Cardiac muscle cell (in vitro differentiated cells and primary cell): ENCODE results near the gene RSU1. TPM values are rescaled to one million over a fixed set of nuclear protein-coding genes. Genes with fewer than 3 reads are reported as not detected.

Source experiments
- DNase-seq, 2 donors: peaks; one replicate each; pipeline versions ENCODE4 v3.0.0 to v3.0.0-alpha.2; 2010 to 2017; ENCODE audit warnings: low read depth in 1 of 2, low spot score in 1 of 2
- H3K27ac ChIP-seq: fragments of 200-600 bp; sonication (generic); 2 replicates; pipeline ENCODE4 v1.5.1; 2016
- H3K27me3 ChIP-seq: fragments of 200-600 bp; sonication (generic); 2 replicates; pipeline ENCODE4 v1.6.0; 2016; ENCODE audit warnings: control low read depth
- H3K36me3 ChIP-seq: fragments of 200-600 bp; sonication (generic); 2 replicates; pipeline ENCODE4 v1.5.1; 2016; ENCODE audit warnings: control low read depth
- H3K4me1 ChIP-seq: fragments of 200-600 bp; sonication (generic); 2 replicates; pipeline ENCODE4 v1.8.1; 2017; ENCODE audit warnings: low read depth, mild to moderate bottlenecking, mixed run types
- H3K4me3 ChIP-seq: fragments of 200-600 bp; sonication (generic); 2 replicates; pipeline ENCODE4 v1.5.1; 2016; ENCODE audit warnings: mild to moderate bottlenecking
- H3K9me3 ChIP-seq: fragments of 200-600 bp; sonication (generic); 2 replicates; pipeline ENCODE4 v1.5.1; 2017; ENCODE audit warnings: low read depth, mild to moderate bottlenecking, control low read depth
- polyA plus RNA-seq: library from polyadenylated mRNA; unstranded; fragments of >200 nt; fragmentation: Nextera tagmentation; extraction: Ambion mirVana; gene quantifications from 2 replicates; pipeline ENCODE4 v1.2.1, GENCODE V29; 2016
- total RNA-seq: library from RNA; depleted of rRNA; stranded (reverse); fragments of >200 nt; gene quantifications from 2 replicates; pipeline ENCODE4 v1.2.3, GENCODE V29; 2016
- TF ChIP-seq, protein P1 (sequence below): IDR thresholded peaks from 2 replicates; pipeline ENCODE4 v1.5.1; 2012; ENCODE audit warnings: low read depth, mild to moderate bottlenecking, low read length

Gene RSU1
- total and polyA plus RNA-seq, 2 experiments from 2014 or later = 18.4 to 69.7 TPM

DNA sequence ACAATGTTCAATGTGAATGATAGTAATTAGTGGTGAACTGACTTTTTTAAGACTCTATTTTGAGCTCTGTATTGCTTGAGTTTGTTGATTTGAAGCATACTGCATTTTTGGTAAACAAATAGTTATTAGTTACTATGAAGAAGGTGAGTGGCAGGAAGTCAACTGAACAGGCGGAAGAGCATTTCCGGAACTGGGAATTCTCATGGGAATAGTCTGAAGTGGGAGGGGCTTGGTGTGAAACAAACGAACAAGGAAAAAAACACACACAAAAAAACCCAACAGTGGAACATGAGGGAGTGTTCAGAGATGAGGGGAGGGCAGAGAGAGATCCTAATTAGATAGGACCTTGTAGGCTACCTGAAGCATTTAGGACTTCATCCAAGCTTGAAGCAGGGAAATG, 251.6 kb downstream of the RSU1 start:
- H3K36me3 ChIP-seq = no peaks in the 10 kb centered on the region
- no peak overlapping the region for H3K27ac ChIP-seq
- peak in 1 of 2 donors; percentile 11 for DNase-seq
- TF ChIP-seq, protein P1, sequence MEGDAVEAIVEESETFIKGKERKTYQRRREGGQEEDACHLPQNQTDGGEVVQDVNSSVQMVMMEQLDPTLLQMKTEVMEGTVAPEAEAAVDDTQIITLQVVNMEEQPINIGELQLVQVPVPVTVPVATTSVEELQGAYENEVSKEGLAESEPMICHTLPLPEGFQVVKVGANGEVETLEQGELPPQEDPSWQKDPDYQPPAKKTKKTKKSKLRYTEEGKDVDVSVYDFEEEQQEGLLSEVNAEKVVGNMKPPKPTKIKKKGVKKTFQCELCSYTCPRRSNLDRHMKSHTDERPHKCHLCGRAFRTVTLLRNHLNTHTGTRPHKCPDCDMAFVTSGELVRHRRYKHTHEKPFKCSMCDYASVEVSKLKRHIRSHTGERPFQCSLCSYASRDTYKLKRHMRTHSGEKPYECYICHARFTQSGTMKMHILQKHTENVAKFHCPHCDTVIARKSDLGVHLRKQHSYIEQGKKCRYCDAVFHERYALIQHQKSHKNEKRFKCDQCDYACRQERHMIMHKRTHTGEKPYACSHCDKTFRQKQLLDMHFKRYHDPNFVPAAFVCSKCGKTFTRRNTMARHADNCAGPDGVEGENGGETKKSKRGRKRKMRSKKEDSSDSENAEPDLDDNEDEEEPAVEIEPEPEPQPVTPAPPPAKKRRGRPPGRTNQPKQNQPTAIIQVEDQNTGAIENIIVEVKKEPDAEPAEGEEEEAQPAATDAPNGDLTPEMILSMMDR = no peak
- H3K4me3 ChIP-seq = no peak overlapping the region
- H3K9me3 ChIP-seq = no peaks in the 10 kb centered on the region
- no peaks in the 10 kb centered on the region for H3K4me1 ChIP-seq
- no peaks in the 10 kb centered on the region for H3K27me3 ChIP-seq

DNA sequence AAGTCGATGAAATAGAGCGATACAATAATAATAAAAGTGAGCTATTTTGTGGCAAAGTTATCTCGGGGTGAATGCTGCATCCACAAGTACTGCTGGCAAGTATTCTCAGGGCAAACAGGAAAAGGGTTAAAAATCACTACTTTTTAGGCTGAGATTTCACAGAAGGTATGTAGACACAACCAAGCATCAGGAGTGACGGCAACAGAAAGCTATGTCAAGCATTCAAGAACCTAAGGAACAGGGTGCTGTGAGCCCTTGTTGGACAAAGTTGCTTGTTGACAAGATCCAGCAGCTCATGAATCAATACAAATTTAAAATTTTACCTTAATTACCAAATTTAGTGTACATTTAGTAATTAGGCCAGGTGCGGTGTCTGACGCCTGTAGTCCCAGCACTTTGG, 254.3 kb downstream of the RSU1 start:
- TF ChIP-seq, protein P1 = no peak
- no peak for DNase-seq
- Histone ChIP-seq H3K36me3 (no peaks in the 10 kb centered on the region), H3K4me1 (peaks cover 3% of the 10 kb centered on the region), H3K27ac (no peak overlapping the region), H3K4me3 (no peak overlapping the region), H3K27me3 (no peaks in the 10 kb centered on the region), H3K9me3 (no peaks in the 10 kb centered on the region)

DNA sequence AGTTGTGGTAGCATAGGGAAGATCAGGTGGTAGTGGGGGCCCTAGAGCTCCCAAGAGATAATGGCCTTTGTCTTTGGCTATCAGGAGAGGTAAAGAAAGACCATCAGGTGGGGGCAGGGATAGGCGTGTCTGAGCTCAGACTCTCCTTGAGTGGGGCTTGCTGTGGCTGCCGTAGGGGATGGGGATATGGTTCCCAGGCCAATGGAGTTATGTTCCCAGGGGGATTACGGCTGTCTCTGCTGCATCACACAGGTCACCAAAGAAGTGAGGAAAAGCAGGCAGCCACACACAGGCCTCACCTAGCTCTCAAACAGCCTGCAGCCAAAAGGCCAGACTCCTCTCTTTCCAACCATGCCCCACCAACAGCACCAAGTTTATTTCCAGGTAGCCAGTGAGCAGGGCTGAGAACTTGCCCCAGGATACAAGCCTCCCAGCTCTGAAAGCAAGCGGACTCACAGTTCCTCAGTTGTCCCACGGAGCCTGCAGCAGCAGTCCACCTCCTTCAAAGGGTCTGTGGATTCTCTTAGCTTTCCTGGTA, 257.9 kb downstream of the RSU1 start:
- Histone ChIP-seq H3K27ac (no peak overlapping the region), H3K4me3 (no peak overlapping the region), H3K4me1 (peaks cover 3% of the 10 kb centered on the region), H3K9me3 (no peaks in the 10 kb centered on the region), H3K27me3 (no peaks in the 10 kb centered on the region), H3K36me3 (no peaks in the 10 kb centered on the region)
- DNase-seq = no peak
- TF ChIP-seq, protein P1 = no peak

DNA sequence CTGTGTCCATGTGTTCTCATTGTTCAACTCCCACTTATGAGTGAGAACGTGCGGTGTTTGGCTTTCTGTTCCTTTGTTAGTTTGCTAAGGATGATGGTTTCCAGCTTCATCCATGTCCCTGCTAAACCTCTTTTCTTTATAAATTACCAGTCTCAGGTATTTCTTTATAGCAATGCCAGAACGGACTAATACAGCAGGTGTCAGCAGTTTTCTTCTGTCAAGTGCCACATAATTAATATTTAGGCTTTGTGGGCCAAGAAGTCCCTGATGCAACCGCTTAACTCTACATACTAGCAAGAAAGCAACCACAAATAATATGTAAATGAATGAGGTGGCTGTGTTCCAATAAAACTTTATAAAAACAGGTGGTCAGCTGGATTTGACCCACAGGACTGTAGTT, 269.3 kb downstream of the RSU1 start:
- Histone ChIP-seq H3K4me3 (no peak overlapping the region), H3K27me3 (no peaks in the 10 kb centered on the region), H3K4me1 (peaks cover 9% of the 10 kb centered on the region), H3K36me3 (no peaks in the 10 kb centered on the region), H3K9me3 (no peaks in the 10 kb centered on the region), H3K27ac (no peak overlapping the region)
- TF ChIP-seq, protein P1 = no peak
- no peak for DNase-seq

DNA sequence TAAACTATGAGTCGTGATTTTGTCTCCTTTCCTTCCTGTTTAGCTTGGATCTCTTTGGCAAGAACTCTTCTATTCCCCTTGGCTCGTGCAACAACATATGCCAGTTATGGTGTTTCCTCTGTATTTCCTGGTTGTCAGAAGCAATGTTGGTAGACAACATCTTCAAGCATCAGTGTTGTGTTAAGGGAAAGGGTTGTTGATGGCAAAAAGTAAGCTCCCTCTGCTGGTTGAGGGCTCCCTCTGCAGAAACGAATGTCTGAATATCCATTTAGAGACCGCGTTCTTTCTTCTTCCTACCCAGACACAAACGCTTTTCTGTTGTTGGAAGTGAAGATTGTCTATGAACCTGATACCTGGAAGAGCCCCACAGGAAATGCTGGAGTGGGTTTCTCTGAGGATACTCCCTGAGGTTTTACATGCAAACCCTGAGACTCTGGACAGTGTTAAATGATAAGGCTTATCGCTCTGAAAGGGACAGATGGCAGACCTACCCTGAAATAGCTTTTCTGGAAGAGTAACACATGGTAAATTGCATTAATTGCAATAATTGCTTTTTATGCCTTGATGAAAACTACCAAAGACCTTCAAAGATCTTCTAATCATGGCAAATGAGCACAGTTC, 272.0 kb downstream of the RSU1 start:
- H3K4me1 ChIP-seq = peaks cover 9% of the 10 kb centered on the region
- no peak overlapping the region for H3K27ac ChIP-seq
- H3K36me3 ChIP-seq = no peaks in the 10 kb centered on the region
- DNase-seq = peak; percentile 59
- H3K27me3 ChIP-seq = no peaks in the 10 kb centered on the region
- H3K9me3 ChIP-seq = no peaks in the 10 kb centered on the region
- H3K4me3 ChIP-seq = no peak overlapping the region
- TF ChIP-seq, protein P1 = peak; percentile 79
